Central memory CD8-positive, alpha-beta T cell (primary cell): ENCODE measurements around the gene CCDC93.
"Not testable (repeated sequence)": the region's sequence is repeated elsewhere in the genome, so short reads cannot be mapped to it uniquely, and the experiment has no call there.

Source experiments
- ATAC-seq: fragments of 150-1000 bp; cut with Tn5 transposase; replicated peaks from 2 replicates; pipeline ENCODE4 v1.10.0; 2022; ENCODE audit warnings: mild to moderate bottlenecking, moderate FRiP score, moderate number of reproducible peaks; ENCODE audit not compliant: poor library complexity, severe bottlenecking; ENCODE audit errors: extremely low read depth
- DNase-seq, 2 donors: peaks; one replicate each; pipeline ENCODE4 v3.0.0; 2021; ENCODE audit warnings: low spot score in 2 of 2
- H3K27ac Mint-ChIP-seq: one replicate; pipeline ENCODE4 v1.8.0; 2022; ENCODE audit warnings: low read depth, mild to moderate bottlenecking, moderate library complexity, mixed read lengths
- H3K27me3 Mint-ChIP-seq: one replicate; pipeline ENCODE4 v1.8.0; 2022; ENCODE audit warnings: mixed read lengths
- H3K36me3 Mint-ChIP-seq: one replicate; pipeline ENCODE4 v1.8.0; 2022; ENCODE audit warnings: mild to moderate bottlenecking, moderate library complexity, mixed read lengths; ENCODE audit not compliant: insufficient read depth
- H3K4me1 Mint-ChIP-seq: one replicate; pipeline ENCODE4 v1.8.0; 2022; ENCODE audit warnings: mixed read lengths
- H3K4me3 Mint-ChIP-seq: one replicate; pipeline ENCODE4 v1.8.0; 2022; ENCODE audit warnings: mild to moderate bottlenecking, moderate library complexity, mixed read lengths
- H3K9me3 Mint-ChIP-seq: one replicate; pipeline ENCODE4 v1.8.0; 2022; ENCODE audit warnings: mixed read lengths

CCDC93 gene

GRCh38 chr2:117938611-117939010 is 75.3 kb downstream of the CCDC93 start:
- H3K27ac Mint-ChIP-seq = no peak overlapping the region
- H3K4me3 Mint-ChIP-seq = no peak overlapping the region

DNA sequence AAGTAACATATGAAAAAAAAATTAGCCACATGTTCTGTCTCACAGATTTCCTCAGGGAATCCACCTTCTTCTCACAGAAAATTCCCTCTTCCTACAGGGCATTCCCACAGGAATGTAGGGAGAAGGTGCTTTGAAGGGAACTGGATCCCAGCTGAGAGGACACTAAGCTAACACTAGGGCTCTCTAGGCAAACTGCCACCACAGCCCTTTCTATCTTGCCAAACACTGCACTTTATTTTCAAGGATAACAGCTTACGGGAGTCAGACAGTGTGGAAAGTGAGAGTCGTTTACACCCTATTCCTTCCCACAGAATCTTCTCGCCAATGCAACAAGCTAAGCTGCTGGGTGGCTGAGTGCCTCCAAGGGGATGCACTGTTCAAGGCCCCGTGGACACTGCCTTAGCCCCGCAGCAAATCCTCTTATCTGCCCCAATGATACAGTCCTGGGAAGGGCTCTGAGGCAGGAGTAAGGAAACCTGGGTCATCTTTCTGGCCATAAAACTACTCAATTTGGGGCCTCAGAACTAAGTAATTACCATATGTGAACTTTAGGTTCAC is 76.9 kb downstream of the CCDC93 start:
- Mint-ChIP-seq H3K36me3 (peaks cover 57% of the 10 kb centered on the region), H3K4me1 (no peaks in the 10 kb centered on the region)

More at GRCh38 chr2:117938611-117939010, 75.3 kb downstream of the CCDC93 start:
- ATAC-seq (no peak), DNase-seq (no peak)
- Mint-ChIP-seq H3K9me3 (no peaks in the 10 kb centered on the region), H3K36me3 (peaks cover 60% of the 10 kb centered on the region), H3K4me1 (no peaks in the 10 kb centered on the region), H3K27me3 (no peaks in the 10 kb centered on the region)

GRCh38 chr2:117935954-117936353 is 77.9 kb downstream of the CCDC93 start:
- no peak overlapping the region for H3K27ac Mint-ChIP-seq
- no peak overlapping the region for H3K4me3 Mint-ChIP-seq
- ATAC-seq = no peak
- no peaks in the 10 kb centered on the region for H3K27me3 Mint-ChIP-seq
- no peaks in the 10 kb centered on the region for H3K9me3 Mint-ChIP-seq
- H3K36me3 Mint-ChIP-seq = peaks cover 58% of the 10 kb centered on the region
- H3K4me1 Mint-ChIP-seq = no peaks in the 10 kb centered on the region
- DNase-seq = no peak

More for the DNA sequence above, 76.9 kb downstream of the CCDC93 start:
- Mint-ChIP-seq H3K9me3 (no peaks in the 10 kb centered on the region), H3K4me3 (no peak overlapping the region), H3K27me3 (no peaks in the 10 kb centered on the region), H3K27ac (no peak overlapping the region)
- DNase-seq (no peak), ATAC-seq (no peak)

- Mint-ChIP-seq H3K36me3 (peaks cover 62% of the 10 kb centered on the region), H3K27me3 (no peaks in the 10 kb centered on the region), H3K27ac (no peak overlapping the region), H3K4me3 (no peak overlapping the region), H3K4me1 (no peaks in the 10 kb centered on the region), H3K9me3 (no peaks in the 10 kb centered on the region)
- no peak for DNase-seq
- ATAC-seq = no peak
These were observed 78.4 kb downstream of the CCDC93 start for GRCh38 chr2:117935456-117935855.

DNA sequence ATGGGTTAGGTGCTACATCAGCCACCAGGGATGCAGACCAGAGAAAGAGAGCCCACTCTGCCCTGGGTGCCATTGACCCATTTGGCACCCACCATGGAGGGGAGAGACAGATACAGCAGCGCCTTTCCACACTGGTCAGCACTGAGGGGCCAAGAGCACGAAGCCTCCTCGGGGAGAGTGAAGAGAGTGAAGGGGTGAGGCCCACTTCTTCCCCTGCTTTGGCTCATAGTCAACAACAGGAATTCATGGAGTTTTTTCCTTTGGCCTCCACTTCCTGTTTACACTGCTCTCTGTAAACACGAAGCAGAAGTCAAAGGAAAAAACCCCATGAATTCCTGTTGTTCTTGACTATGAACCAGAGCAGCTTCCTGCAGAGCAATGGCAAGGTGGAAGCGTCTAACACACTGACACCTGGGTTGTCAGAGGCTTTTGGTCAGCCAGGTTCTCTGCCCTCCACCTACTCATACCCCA is 80.0 kb downstream of the CCDC93 start:
- DNase-seq (no peak), ATAC-seq (no peak)
- peaks cover 5% of the 10 kb centered on the region for H3K9me3 Mint-ChIP-seq
- no peaks in the 10 kb centered on the region for H3K27me3 Mint-ChIP-seq
- H3K4me1 Mint-ChIP-seq = no peaks in the 10 kb centered on the region
- peaks cover 59% of the 10 kb centered on the region for H3K36me3 Mint-ChIP-seq
- no peak overlapping the region for H3K27ac Mint-ChIP-seq
- H3K4me3 Mint-ChIP-seq = no peak overlapping the region

DNA sequence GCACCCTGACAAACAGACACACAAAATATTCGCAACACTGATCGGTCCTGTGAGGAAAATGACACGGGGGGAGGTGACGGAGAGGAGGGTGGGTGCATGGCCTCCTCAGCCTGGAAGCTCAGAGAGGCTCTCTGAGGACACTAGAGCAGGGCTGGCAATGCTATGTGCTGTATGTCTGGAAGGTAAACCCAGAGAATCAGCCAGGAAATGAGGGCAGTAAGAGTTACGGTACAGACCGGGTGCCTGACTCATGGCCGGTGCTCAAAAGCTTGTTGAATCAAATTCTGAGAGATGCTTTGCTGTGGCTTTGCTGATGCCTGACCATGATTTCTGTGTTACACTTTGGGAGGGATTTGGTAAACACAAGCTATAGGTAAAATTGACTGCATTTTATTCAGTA is 81.9 kb downstream of the CCDC93 start:
- H3K36me3 Mint-ChIP-seq = peaks cover 54% of the 10 kb centered on the region
- peaks cover 5% of the 10 kb centered on the region for H3K9me3 Mint-ChIP-seq
- ATAC-seq = no peak
- no peak overlapping the region for H3K4me3 Mint-ChIP-seq
- DNase-seq = no peak
- no peak overlapping the region for H3K27ac Mint-ChIP-seq
- H3K4me1 Mint-ChIP-seq = no peaks in the 10 kb centered on the region
- H3K27me3 Mint-ChIP-seq = no peaks in the 10 kb centered on the region

DNA sequence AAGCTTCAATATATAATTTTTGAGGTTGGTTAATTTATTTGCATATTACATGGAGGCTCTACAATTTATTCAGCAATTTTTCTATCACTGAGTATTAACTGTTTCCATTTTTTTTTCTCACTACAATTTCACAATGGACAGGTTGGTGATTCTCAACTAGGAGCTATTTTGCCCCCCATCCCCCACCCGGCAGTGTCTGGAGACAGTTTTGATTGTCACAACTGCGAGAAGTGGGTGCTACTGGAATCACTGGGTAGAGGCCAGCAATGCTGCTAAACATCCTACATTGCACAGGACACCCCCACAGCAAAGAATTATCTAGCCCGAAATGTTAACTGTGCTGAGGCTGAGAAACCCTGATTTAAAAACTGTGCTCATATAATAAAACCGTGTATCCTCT is 82.6 kb downstream of the CCDC93 start:
- no peak for ATAC-seq
- Mint-ChIP-seq H3K4me3 (no peak overlapping the region), H3K27ac (no peak overlapping the region), H3K4me1 (no peaks in the 10 kb centered on the region), H3K9me3 (peaks cover 5% of the 10 kb centered on the region), H3K36me3 (peaks cover 48% of the 10 kb centered on the region), H3K27me3 (no peaks in the 10 kb centered on the region)
- DNase-seq = no peak

DNA sequence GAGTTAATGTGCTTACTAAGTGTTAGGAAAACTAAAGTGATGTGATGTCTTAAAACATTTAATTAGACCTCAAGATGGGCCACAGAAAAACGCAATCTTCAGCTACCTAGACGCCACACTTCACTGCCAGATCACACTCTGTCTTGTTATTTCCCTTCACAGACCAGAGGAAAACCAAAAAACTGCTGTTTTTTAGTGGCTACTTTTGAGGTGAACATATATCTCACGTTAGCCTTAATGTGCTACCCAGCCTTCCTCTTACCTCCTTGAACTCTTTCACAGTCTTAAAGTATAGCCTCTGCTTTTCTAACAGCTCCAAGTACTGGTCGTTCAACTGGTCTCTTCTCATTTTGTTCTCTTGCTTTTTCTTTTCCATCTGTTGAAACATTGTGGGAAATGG is 83.1 kb downstream of the CCDC93 start:
- no peak overlapping the region for H3K27ac Mint-ChIP-seq
- DNase-seq (no peak), ATAC-seq (no peak)
- H3K9me3 Mint-ChIP-seq = peaks cover 5% of the 10 kb centered on the region
- H3K27me3 Mint-ChIP-seq = no peaks in the 10 kb centered on the region
- no peak overlapping the region for H3K4me3 Mint-ChIP-seq
- peaks cover 3% of the 10 kb centered on the region for H3K4me1 Mint-ChIP-seq
- H3K36me3 Mint-ChIP-seq = peaks cover 48% of the 10 kb centered on the region

DNA sequence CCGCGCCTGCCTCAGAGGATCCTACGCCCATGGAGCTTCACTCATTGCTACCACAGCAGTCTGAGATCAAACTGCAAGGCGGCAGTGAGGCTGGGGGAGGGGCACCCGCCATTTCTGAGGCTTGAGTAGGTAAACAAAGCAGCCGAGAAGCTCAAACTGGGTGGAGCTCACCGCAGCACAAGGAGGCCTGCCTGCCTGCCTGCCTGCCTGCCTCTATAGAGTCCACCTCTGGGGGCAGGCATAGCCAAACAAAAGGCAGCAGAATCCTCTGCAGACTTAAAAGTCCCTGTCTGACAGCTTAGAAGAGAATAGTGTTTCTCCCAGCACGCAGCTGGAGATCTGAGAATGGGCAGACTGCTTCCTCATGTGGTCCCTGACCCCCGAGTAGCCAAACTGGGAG is 90.4 kb downstream of the CCDC93 start:
- H3K4me1 Mint-ChIP-seq, ATAC-seq, H3K27ac Mint-ChIP-seq, H3K4me3 Mint-ChIP-seq, DNase-seq, H3K27me3 Mint-ChIP-seq, H3K9me3 Mint-ChIP-seq: not testable (repeated sequence)
- H3K36me3 Mint-ChIP-seq = peaks cover 46% of the 10 kb centered on the region

DNA sequence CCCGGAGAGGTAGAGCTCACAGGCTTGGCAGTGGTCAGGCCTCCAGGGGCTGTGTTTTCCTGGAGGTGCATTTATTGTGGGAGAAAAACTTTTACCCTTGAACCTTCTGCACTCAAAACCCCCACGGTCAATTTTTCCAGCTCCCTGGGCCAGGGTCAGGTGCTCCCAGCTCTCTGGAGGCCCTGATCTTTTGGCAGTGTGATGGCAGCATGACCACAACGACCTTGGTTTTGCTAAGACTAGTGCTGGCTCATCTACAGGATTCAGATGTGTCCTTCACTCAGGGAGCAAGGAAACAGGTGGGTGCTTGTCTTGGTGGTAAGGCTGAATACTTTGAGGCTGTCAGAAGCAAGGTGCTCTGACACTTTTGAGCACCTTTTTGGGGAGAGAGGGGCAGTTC is 92.3 kb downstream of the CCDC93 start:
- Mint-ChIP-seq H3K36me3 (peaks cover 53% of the 10 kb centered on the region), H3K4me3 (no peak overlapping the region), H3K27me3 (no peaks in the 10 kb centered on the region), H3K4me1 (peaks cover 7% of the 10 kb centered on the region), H3K9me3 (no peaks in the 10 kb centered on the region), H3K27ac (no peak overlapping the region)
- DNase-seq (no peak), ATAC-seq (no peak)

GRCh38 chr2:117918608-117919007 is 95.3 kb downstream of the CCDC93 start:
- peaks cover 6% of the 10 kb centered on the region for H3K9me3 Mint-ChIP-seq
- no peak overlapping the region for H3K27ac Mint-ChIP-seq
- H3K4me1 Mint-ChIP-seq = no peaks in the 10 kb centered on the region
- H3K4me3 Mint-ChIP-seq = no peak overlapping the region
- H3K36me3 Mint-ChIP-seq = peaks cover 41% of the 10 kb centered on the region
- DNase-seq = no peak
- ATAC-seq = no peak
- H3K27me3 Mint-ChIP-seq = no peaks in the 10 kb centered on the region

DNA sequence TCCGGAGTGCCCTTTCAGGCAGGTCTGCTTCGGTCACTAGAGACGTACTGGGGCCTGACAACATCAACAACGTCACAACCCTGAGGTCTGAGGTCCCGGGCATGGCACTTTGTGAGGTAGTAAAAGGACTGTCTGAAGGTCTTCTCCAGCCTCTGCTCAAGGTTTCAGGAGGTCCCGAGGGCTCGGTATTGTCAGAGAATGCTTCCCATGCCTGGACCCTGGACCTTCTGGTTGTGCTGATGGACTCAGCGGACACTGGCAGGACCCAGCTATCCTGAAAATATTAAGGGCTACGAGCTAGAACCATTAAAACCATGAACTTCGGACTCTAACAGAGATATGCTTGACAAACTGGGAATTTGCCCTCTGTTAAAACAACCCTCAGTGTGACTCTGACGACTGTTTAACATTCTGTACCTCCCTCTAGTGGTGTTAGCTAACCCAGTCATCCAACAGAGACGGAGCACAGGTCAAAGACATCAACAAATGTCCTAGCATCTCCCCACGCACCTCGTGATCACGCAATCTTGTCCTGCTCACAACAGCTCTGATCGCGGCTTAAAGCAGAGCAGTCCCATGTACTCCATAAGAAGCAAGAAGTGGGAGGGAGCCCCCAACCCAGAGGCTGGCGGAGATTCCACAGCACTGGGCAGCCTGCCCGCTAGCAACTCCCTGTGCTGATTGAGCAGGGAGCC is 96.5 kb downstream of the CCDC93 start:
- DNase-seq (no peak), ATAC-seq (no peak)
- Mint-ChIP-seq H3K27ac (no peak overlapping the region), H3K9me3 (peaks cover 6% of the 10 kb centered on the region), H3K4me3 (no peak overlapping the region), H3K27me3 (no peaks in the 10 kb centered on the region), H3K4me1 (no peaks in the 10 kb centered on the region), H3K36me3 (peaks cover 38% of the 10 kb centered on the region)

DNA sequence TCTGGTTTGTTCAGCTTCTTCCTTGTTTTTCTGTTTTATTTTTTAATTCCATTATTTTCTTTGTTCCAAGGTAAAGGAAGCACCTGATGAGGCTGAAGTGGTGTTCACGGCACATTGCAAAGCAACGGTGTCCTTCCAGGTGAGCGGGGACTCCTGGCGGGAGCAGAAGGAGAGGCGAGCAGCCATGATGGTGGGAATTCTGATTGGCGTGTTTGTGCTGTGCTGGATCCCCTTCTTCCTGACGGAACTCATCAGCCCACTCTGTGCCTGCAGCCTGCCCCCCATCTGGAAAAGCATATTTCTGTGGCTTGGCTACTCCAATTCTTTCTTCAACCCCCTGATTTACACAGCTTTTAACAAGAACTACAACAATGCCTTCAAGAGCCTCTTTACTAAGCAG is 110.9 kb downstream of the CCDC93 start:
- Mint-ChIP-seq H3K9me3 (peaks cover 1% of the 10 kb centered on the region), H3K27me3 (peaks cover 11% of the 10 kb centered on the region), H3K4me3 (no peak overlapping the region), H3K27ac (no peak overlapping the region), H3K4me1 (no peaks in the 10 kb centered on the region), H3K36me3 (no peaks in the 10 kb centered on the region)
- DNase-seq (no peak), ATAC-seq (no peak)
